ENCODE measurements around the gene PSME3IP1. TPM values are rescaled to one million over a fixed set of nuclear protein-coding genes. Genes with fewer than 3 reads are reported as not detected.

PSME3IP1 gene
- total RNA-seq, 1 experiment from 2014 or later, result 104 TPM

DNA sequence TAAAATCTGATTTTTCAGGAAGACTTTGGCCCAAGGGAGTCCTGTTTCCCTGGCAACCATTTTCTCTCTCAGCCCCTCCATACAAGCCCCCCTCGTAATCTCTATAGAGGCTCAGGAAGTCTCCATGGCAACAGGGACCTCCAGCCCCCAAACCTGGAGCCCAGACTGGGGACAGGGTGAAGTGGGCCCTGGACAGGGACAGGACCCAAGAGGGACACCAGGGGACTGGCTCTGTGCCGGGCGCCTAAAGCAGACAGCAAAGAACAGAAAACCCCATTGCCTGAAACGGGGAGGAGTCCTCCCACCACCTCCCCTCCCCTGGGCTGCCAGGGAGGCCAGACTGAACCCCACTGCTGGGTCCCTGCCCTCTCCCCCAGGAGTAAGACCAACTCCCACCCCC is 52.8 kb downstream of the PSME3IP1 start (continued):
- TF ChIP-seq, protein P1, sequence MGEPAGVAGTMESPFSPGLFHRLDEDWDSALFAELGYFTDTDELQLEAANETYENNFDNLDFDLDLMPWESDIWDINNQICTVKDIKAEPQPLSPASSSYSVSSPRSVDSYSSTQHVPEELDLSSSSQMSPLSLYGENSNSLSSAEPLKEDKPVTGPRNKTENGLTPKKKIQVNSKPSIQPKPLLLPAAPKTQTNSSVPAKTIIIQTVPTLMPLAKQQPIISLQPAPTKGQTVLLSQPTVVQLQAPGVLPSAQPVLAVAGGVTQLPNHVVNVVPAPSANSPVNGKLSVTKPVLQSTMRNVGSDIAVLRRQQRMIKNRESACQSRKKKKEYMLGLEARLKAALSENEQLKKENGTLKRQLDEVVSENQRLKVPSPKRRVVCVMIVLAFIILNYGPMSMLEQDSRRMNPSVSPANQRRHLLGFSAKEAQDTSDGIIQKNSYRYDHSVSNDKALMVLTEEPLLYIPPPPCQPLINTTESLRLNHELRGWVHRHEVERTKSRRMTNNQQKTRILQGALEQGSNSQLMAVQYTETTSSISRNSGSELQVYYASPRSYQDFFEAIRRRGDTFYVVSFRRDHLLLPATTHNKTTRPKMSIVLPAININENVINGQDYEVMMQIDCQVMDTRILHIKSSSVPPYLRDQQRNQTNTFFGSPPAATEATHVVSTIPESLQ (CRISPR knock-in tag; IDR thresholded peaks at IDR 0.05), result no peak
- TF ChIP-seq, protein P2, sequence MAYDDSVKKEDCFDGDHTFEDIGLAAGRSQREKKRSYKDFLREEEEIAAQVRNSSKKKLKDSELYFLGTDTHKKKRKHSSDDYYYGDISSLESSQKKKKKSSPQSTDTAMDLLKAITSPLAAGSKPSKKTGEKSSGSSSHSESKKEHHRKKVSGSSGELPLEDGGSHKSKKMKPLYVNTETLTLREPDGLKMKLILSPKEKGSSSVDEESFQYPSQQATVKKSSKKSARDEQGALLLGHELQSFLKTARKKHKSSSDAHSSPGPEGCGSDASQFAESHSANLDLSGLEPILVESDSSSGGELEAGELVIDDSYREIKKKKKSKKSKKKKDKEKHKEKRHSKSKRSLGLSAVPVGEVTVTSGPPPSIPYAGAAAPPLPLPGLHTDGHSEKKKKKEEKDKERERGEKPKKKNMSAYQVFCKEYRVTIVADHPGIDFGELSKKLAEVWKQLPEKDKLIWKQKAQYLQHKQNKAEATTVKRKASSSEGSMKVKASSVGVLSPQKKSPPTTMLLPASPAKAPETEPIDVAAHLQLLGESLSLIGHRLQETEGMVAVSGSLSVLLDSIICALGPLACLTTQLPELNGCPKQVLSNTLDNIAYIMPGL (CRISPR knock-in tag; IDR thresholded peaks at IDR 0.05), result no peak
- TF ChIP-seq TEAD4 (CRISPR knock-in tag; IDR thresholded peaks at IDR 0.05) (no peak), SMAD3 (CRISPR knock-in tag; IDR thresholded peaks at IDR 0.05; ENCODE audit: borderline replicate concordance) (no peak), ZNF416 (CRISPR knock-in tag; IDR thresholded peaks at IDR 0.05) (no peak)
- TF ChIP-seq, protein P3, sequence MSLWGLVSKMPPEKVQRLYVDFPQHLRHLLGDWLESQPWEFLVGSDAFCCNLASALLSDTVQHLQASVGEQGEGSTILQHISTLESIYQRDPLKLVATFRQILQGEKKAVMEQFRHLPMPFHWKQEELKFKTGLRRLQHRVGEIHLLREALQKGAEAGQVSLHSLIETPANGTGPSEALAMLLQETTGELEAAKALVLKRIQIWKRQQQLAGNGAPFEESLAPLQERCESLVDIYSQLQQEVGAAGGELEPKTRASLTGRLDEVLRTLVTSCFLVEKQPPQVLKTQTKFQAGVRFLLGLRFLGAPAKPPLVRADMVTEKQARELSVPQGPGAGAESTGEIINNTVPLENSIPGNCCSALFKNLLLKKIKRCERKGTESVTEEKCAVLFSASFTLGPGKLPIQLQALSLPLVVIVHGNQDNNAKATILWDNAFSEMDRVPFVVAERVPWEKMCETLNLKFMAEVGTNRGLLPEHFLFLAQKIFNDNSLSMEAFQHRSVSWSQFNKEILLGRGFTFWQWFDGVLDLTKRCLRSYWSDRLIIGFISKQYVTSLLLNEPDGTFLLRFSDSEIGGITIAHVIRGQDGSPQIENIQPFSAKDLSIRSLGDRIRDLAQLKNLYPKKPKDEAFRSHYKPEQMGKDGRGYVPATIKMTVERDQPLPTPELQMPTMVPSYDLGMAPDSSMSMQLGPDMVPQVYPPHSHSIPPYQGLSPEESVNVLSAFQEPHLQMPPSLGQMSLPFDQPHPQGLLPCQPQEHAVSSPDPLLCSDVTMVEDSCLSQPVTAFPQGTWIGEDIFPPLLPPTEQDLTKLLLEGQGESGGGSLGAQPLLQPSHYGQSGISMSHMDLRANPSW (CRISPR knock-in tag; conservative IDR thresholded peaks at IDR 0.05; ENCODE audit: low read depth), result no peak

DNA sequence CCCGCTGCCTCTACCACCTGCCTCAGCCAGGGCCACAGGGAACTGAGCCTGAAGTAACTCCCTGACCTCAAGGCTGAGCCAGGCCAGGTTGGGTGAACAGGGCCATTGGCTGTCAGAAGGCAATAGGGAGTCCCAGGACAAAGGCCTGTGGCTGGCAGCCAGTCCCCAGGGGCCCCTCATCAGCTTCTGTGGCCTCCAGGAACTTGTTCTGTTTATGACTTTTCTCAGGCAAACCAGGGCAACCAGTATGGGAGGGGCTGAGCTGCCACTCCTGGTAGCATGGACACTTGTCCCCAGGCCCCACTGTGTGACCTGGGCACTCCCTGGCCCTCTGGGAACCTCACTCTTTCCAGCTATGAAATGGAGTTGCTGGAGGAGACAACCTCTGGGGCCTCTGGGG is 53.4 kb downstream of the PSME3IP1 start:
- H3K4me1 Mint-ChIP-seq, result peaks cover 14% of the 10 kb centered on the region
- CTCF ChIA-PET, result no interaction called here
- H3K4me3 Mint-ChIP-seq, result no peak overlapping the region
- H3K36me3 Mint-ChIP-seq, result no peaks in the 10 kb centered on the region
- DNase-seq (ENCODE audit: low spot score) (no peak), ATAC-seq (no peak)
- H3K27ac Mint-ChIP-seq, result no peak overlapping the region
- POLR2A ChIA-PET, result no interaction called here
- H3K27me3 Mint-ChIP-seq (ENCODE audit: low read depth), result no peaks in the 10 kb centered on the region
- H3K9me3 Mint-ChIP-seq, result no peaks in the 10 kb centered on the region
- TF ChIP-seq SMAD4 (CRISPR knock-in tag; IDR thresholded peaks at IDR 0.05) (no peak), ZNF416 (CRISPR knock-in tag; IDR thresholded peaks at IDR 0.05) (no peak), ZBTB21 (CRISPR knock-in tag; IDR thresholded peaks at IDR 0.05; ENCODE audit: borderline replicate concordance) (no peak), ZNF138 (CRISPR knock-in tag; conservative IDR thresholded peaks at IDR 0.05) (no peak)
- TF ChIP-seq, protein P4, sequence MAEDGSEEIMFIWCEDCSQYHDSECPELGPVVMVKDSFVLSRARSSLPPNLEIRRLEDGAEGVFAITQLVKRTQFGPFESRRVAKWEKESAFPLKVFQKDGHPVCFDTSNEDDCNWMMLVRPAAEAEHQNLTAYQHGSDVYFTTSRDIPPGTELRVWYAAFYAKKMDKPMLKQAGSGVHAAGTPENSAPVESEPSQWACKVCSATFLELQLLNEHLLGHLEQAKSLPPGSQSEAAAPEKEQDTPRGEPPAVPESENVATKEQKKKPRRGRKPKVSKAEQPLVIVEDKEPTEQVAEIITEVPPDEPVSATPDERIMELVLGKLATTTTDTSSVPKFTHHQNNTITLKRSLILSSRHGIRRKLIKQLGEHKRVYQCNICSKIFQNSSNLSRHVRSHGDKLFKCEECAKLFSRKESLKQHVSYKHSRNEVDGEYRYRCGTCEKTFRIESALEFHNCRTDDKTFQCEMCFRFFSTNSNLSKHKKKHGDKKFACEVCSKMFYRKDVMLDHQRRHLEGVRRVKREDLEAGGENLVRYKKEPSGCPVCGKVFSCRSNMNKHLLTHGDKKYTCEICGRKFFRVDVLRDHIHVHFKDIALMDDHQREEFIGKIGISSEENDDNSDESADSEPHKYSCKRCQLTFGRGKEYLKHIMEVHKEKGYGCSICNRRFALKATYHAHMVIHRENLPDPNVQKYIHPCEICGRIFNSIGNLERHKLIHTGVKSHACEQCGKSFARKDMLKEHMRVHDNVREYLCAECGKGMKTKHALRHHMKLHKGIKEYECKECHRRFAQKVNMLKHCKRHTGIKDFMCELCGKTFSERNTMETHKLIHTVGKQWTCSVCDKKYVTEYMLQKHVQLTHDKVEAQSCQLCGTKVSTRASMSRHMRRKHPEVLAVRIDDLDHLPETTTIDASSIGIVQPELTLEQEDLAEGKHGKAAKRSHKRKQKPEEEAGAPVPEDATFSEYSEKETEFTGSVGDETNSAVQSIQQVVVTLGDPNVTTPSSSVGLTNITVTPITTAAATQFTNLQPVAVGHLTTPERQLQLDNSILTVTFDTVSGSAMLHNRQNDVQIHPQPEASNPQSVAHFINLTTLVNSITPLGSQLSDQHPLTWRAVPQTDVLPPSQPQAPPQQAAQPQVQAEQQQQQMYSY (CRISPR knock-in tag; IDR thresholded peaks at IDR 0.05), result no peak

DNA sequence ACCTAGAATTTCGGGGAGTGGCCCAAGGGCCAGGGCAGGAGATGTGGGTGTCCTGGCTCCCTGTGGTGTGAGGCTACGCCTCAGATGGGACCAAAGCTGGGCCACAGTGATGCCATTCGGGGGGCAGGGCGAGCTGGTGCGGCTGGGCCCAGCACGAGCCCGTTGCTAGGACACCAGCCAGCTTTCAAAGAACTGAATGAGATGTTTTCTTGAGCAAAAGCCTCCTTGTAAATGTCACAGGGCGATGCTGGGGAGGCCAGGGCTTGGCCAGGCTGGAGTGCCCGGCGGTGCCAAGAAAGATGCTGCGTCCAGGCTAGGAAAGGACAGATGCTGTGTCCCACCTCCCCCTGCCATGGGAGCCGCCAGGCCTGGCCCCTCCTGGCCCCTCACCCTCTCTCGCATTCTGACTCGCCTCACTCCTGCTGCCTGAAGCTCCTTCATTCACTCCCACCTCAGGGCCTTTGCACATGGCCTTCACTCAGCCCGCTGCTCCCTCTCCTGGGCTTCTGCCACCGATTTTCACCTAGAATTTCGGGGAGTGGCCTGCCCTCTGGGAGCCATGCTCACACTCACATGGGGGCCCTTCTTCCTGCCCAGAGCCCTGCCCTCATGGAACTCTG is 54.4 kb downstream of the PSME3IP1 start:
- DNase-seq (ENCODE audit: low spot score) (no peak), ATAC-seq (no peak)
- ChIA-PET CTCF (interaction anchor here (0.9 kb wide), 1 partner anchor 39 kb away, joined by 3 read pairs; the partner anchor contains the start of gene CPNE2), POLR2A (interaction anchor here (0.7 kb wide), 1 partner anchor 52 kb away, joined by 3 read pairs; no protein-coding TSS in a partner anchor)
- TF ChIP-seq NFATC4 (CRISPR knock-in tag; IDR thresholded peaks at IDR 0.05), result no peak
- TF ChIP-seq GTF2I (CRISPR knock-in tag; conservative IDR thresholded peaks at IDR 0.05), result peak; percentile 30; the same call in 1 of the 2 replicates
- Mint-ChIP-seq H3K36me3 (no peaks in the 10 kb centered on the region), H3K4me3 (no peak overlapping the region), H3K27ac (no peak overlapping the region), H3K9me3 (no peaks in the 10 kb centered on the region), H3K27me3 (ENCODE audit: low read depth) (no peaks in the 10 kb centered on the region), H3K4me1 (peaks cover 14% of the 10 kb centered on the region)
